Dendritic cell treated with granulocyte-macrophage colony-stimulating factor and Interleukin-4, amounts not matched to agents 40 ng/mL and 50 ng/mL, for 4 days (primary cell): ENCODE data around the gene NEURL4.
"Not testable (repeated sequence)": the region's sequence is repeated elsewhere in the genome, so short reads cannot be mapped to it uniquely, and the experiment has no call there.

ENCODE experiments used
- H3K27ac Mint-ChIP-seq: one replicate; pipeline ENCODE4 v1.8.0; 2022; ENCODE audit warnings: mild to moderate bottlenecking, mixed read lengths
- H3K27me3 Mint-ChIP-seq: one replicate; pipeline ENCODE4 v1.8.0; 2022; ENCODE audit warnings: mild to moderate bottlenecking, mixed read lengths
- H3K36me3 Mint-ChIP-seq: one replicate; pipeline ENCODE4 v1.8.0; 2022; ENCODE audit warnings: low read depth, mixed read lengths
- H3K4me1 Mint-ChIP-seq: one replicate; pipeline ENCODE4 v1.8.0; 2022; ENCODE audit warnings: low read depth, mixed read lengths
- H3K4me3 Mint-ChIP-seq: one replicate; pipeline ENCODE4 v1.8.0; 2022; ENCODE audit warnings: mild to moderate bottlenecking, moderate library complexity, mixed read lengths
- H3K9me3 Mint-ChIP-seq: one replicate; pipeline ENCODE4 v1.8.0; 2022; ENCODE audit warnings: mixed read lengths
- intact Hi-C: fragments of 100-400 bp; cut with micrococcal nuclease; formaldehyde crosslinking; loops from one replicate; pipeline ENCODE4 v1.15.0; 2022

The NEURL4 gene

GRCh38 chr17:7337600-7337999 lies 8.5 kb upstream of the NEURL4 start:
- Mint-ChIP-seq H3K4me3 (peak overlapping the region; percentile 80), H3K27ac (peak overlapping the region; percentile 73), H3K36me3 (peaks cover 38% of the 10 kb centered on the region), H3K4me1 (peaks cover 49% of the 10 kb centered on the region)
- H3K27me3 Mint-ChIP-seq, H3K9me3 Mint-ChIP-seq: not testable (repeated sequence)
- intact Hi-C loops, result loop anchor here (10.0 kb wide), 1 partner anchor 53 kb away; the partner anchor contains the start of gene SLC2A4

GRCh38 chr17:7336240-7337175 lies 7.4 kb upstream of the NEURL4 start, which contains the start of gene ACAP1:
Gene ACAP1 (plus strand): TSS chr17:7336529. CDS start chr17:7336735, 206 bp downstream.
- intact Hi-C loops, result loop anchor here (10.0 kb wide), 1 partner anchor 52 kb away; the partner anchor contains the start of gene SLC2A4
- Mint-ChIP-seq H3K4me1 (peaks cover 60% of the 10 kb centered on the region), H3K4me3 (peak within 1 kb of the TSS; percentile 80)

GRCh38 chr17:7335765-7336164 lies 6.6 kb upstream of the NEURL4 start:
- not testable (repeated sequence) for H3K9me3 Mint-ChIP-seq, H3K27me3 Mint-ChIP-seq
- Mint-ChIP-seq H3K36me3 (peaks cover 21% of the 10 kb centered on the region), H3K4me3 (peak overlapping the region; percentile 80), H3K4me1 (peaks cover 67% of the 10 kb centered on the region), H3K27ac (peak overlapping the region; percentile 73)
- intact Hi-C loops, result loop anchor here (10.0 kb wide), 1 partner anchor 51 kb away; the partner anchor contains the start of gene SLC2A4

More at GRCh38 chr17:7336240-7337175, 7.4 kb upstream of the NEURL4 start, which contains the start of gene ACAP1:
- H3K27ac Mint-ChIP-seq, result peak within 1 kb of the TSS; percentile 73
- H3K27me3 Mint-ChIP-seq, result no peaks in the 10 kb centered on the region
- no peaks in the 10 kb centered on the region for H3K9me3 Mint-ChIP-seq
- H3K36me3 Mint-ChIP-seq, result peaks cover 27% of the 10 kb centered on the region

- H3K4me3 Mint-ChIP-seq, result no peak overlapping the region
- H3K36me3 Mint-ChIP-seq, result peaks cover 14% of the 10 kb centered on the region
- intact Hi-C loops, result loop anchor here (10.0 kb wide), 1 partner anchor 50 kb away; the partner anchor contains the start of gene SLC2A4
- H3K4me1 Mint-ChIP-seq, result peaks cover 71% of the 10 kb centered on the region
- H3K27ac Mint-ChIP-seq, result peak overlapping the region; percentile 73
- no peaks in the 10 kb centered on the region for H3K27me3 Mint-ChIP-seq
- no peaks in the 10 kb centered on the region for H3K9me3 Mint-ChIP-seq
Measured at GRCh38 chr17:7334938-7335538, 5.9 kb upstream of the NEURL4 start.

- H3K27ac Mint-ChIP-seq, result peak overlapping the region; percentile 76
- not testable (repeated sequence) for H3K27me3 Mint-ChIP-seq, H3K9me3 Mint-ChIP-seq
- H3K36me3 Mint-ChIP-seq, result peaks cover 11% of the 10 kb centered on the region
- peak overlapping the region; percentile 56 for H3K4me3 Mint-ChIP-seq
- intact Hi-C loops, result loop anchor here (10.0 kb wide), 1 partner anchor 48 kb away; the partner anchor contains the start of gene SLC2A4
- H3K4me1 Mint-ChIP-seq, result peaks cover 73% of the 10 kb centered on the region
Measured at GRCh38 chr17:7332600-7333069, 3.5 kb upstream of the NEURL4 start.

- Mint-ChIP-seq H3K27me3 (no peaks in the 10 kb centered on the region), H3K27ac (peak overlapping the region; percentile 76), H3K36me3 (peaks cover 16% of the 10 kb centered on the region), H3K9me3 (no peaks in the 10 kb centered on the region), H3K4me1 (peaks cover 73% of the 10 kb centered on the region), H3K4me3 (peak overlapping the region; percentile 56)
- intact Hi-C loops, result loop anchor here (10.0 kb wide), 1 partner anchor 47 kb away; the partner anchor contains the start of gene SLC2A4
Measured at GRCh38 chr17:7332111-7332510, 3.0 kb upstream of the NEURL4 start.

- peak overlapping the region; percentile 98 for H3K27ac Mint-ChIP-seq
- H3K4me3 Mint-ChIP-seq, result peak overlapping the region; percentile 99
- no peaks in the 10 kb centered on the region for H3K9me3 Mint-ChIP-seq
- intact Hi-C loops, result loop anchor here (10.0 kb wide), 1 partner anchor 46 kb away; the partner anchor contains the start of gene SLC2A4
- H3K27me3 Mint-ChIP-seq, result no peaks in the 10 kb centered on the region
- H3K4me1 Mint-ChIP-seq, result peaks cover 62% of the 10 kb centered on the region
- peaks cover 31% of the 10 kb centered on the region for H3K36me3 Mint-ChIP-seq
Measured at GRCh38 chr17:7330638-7331015, 1.5 kb upstream of the NEURL4 start.

- H3K36me3 Mint-ChIP-seq, result peaks cover 36% of the 10 kb centered on the region
- H3K4me3 Mint-ChIP-seq, result peak overlapping the region; percentile 99
- H3K4me1 Mint-ChIP-seq, result peaks cover 56% of the 10 kb centered on the region
- H3K9me3 Mint-ChIP-seq, result no peaks in the 10 kb centered on the region
- H3K27ac Mint-ChIP-seq, result peak overlapping the region; percentile 98
- intact Hi-C loops, result loop anchor here (1.0 to 10.0 kb wide), 2 partner anchors 20 to 45 kb away; partner anchors contain the start of gene SLC2A4
- H3K27me3 Mint-ChIP-seq, result no peaks in the 10 kb centered on the region
Measured at GRCh38 chr17:7329997-7330637, 982 bp upstream of the NEURL4 start.

GRCh38 chr17:7329374-7329996 lies 350 bp upstream of the NEURL4 start:
- peak overlapping the region; percentile 99 for H3K4me3 Mint-ChIP-seq
- H3K36me3 Mint-ChIP-seq, result peaks cover 42% of the 10 kb centered on the region
- intact Hi-C loops, result loop anchor here (1.0 kb wide), 1 partner anchor 21 kb away; no protein-coding TSS in a partner anchor
- H3K4me1 Mint-ChIP-seq, result peaks cover 54% of the 10 kb centered on the region
- no peaks in the 10 kb centered on the region for H3K9me3 Mint-ChIP-seq
- no peaks in the 10 kb centered on the region for H3K27me3 Mint-ChIP-seq
- H3K27ac Mint-ChIP-seq, result peak overlapping the region; percentile 98

GRCh38 chr17:7328009-7328408 lies 1.1 kb downstream of the NEURL4 start:
- intact Hi-C loops, result no loop called here
- H3K9me3 Mint-ChIP-seq, result no peaks in the 10 kb centered on the region
- peaks cover 57% of the 10 kb centered on the region for H3K36me3 Mint-ChIP-seq
- no peaks in the 10 kb centered on the region for H3K27me3 Mint-ChIP-seq
- H3K4me1 Mint-ChIP-seq, result peaks cover 53% of the 10 kb centered on the region
- peak overlapping the region; percentile 99 for H3K4me3 Mint-ChIP-seq
- peak overlapping the region; percentile 98 for H3K27ac Mint-ChIP-seq

GRCh38 chr17:7327501-7327900 lies 1.6 kb downstream of the NEURL4 start:
- no peaks in the 10 kb centered on the region for H3K27me3 Mint-ChIP-seq
- peak overlapping the region; percentile 98 for H3K27ac Mint-ChIP-seq
- no peak overlapping the region for H3K4me3 Mint-ChIP-seq
- peaks cover 62% of the 10 kb centered on the region for H3K36me3 Mint-ChIP-seq
- peaks cover 49% of the 10 kb centered on the region for H3K4me1 Mint-ChIP-seq
- H3K9me3 Mint-ChIP-seq, result no peaks in the 10 kb centered on the region
- intact Hi-C loops, result no loop called here

- Mint-ChIP-seq H3K27me3 (no peaks in the 10 kb centered on the region), H3K4me1 (peaks cover 44% of the 10 kb centered on the region), H3K9me3 (no peaks in the 10 kb centered on the region), H3K36me3 (peaks cover 66% of the 10 kb centered on the region), H3K27ac (peak overlapping the region; percentile 98), H3K4me3 (no peak overlapping the region)
- intact Hi-C loops, result no loop called here
Measured at GRCh38 chr17:7327056-7327455, 2.1 kb downstream of the NEURL4 start.

GRCh38 chr17:7326186-7326585 lies 2.9 kb downstream of the NEURL4 start:
- Mint-ChIP-seq H3K27ac (no peak overlapping the region), H3K27me3 (no peaks in the 10 kb centered on the region), H3K4me3 (no peak overlapping the region), H3K36me3 (peaks cover 75% of the 10 kb centered on the region), H3K9me3 (no peaks in the 10 kb centered on the region), H3K4me1 (peaks cover 36% of the 10 kb centered on the region)
- intact Hi-C loops, result no loop called here
